HK-2 (cell line): ENCODE data around the gene LIPT2.
A peak's percentile ranks its signal among the peaks of the same experiment; 100 is the strongest.

ENCODE experiments used
- DNase-seq: peaks from one replicate; pipeline ENCODE4 v3.0.0-alpha.2; 2018; ENCODE audit not compliant: unreplicated experiment

LIPT2 gene

GRCh38 chr11:74466916-74467885 lies 26.3 kb downstream of the LIPT2 start, which contains the start of gene KCNE3:
Gene KCNE3 (minus strand): TSS chr11:74467549. CDS start chr11:74457563, 9,986 bp downstream.
- DNase-seq = no peak

- no peak for DNase-seq
These were observed 28.2 kb downstream of the LIPT2 start for GRCh38 chr11:74465291-74465708.

- DNase-seq = no peak
These were observed 28.8 kb downstream of the LIPT2 start for GRCh38 chr11:74464746-74465145.

DNA sequence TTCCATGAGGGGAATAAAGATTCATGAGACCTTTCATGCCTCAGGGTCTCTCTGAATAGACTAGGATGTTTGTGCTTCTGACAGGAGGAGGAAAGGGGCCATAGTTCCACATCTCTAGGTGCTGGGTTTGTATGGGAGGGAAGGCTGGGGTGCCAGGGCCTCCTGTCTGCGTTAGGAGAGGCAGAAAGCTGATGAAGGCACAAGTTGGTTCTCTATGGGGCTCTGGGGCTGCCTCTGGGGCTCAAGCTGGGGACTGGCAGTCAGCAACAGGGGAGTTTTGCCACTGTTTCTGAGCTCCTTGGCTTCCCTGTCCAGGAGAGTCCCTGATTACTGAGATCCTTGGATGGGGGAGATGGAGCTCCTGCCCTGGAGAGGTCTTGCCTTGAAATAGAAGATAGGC lies 30.3 kb downstream of the LIPT2 start:
- DNase-seq = no peak

DNA sequence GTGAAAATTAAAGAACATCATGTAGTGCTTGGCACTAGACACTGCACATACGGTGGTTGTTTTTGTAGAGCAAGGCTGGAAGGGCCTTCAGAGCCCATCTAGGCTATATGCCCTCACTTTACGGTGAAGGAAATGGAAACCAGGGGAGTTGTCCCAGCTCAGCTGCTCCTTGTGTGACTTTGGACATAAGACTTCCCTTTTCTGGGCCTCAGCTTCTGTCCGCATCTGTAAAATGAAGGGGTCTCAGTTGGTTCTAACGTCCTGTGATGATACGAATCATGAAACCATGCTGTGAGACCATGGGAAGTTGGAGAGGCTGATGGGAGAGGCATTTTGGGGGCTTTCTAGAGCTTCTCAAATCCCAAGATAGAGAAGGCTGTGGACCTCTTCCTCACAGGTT lies 30.9 kb downstream of the LIPT2 start:
- no peak for DNase-seq

- DNase-seq = no peak
These were observed 31.5 kb downstream of the LIPT2 start for GRCh38 chr11:74462009-74462408.

DNA sequence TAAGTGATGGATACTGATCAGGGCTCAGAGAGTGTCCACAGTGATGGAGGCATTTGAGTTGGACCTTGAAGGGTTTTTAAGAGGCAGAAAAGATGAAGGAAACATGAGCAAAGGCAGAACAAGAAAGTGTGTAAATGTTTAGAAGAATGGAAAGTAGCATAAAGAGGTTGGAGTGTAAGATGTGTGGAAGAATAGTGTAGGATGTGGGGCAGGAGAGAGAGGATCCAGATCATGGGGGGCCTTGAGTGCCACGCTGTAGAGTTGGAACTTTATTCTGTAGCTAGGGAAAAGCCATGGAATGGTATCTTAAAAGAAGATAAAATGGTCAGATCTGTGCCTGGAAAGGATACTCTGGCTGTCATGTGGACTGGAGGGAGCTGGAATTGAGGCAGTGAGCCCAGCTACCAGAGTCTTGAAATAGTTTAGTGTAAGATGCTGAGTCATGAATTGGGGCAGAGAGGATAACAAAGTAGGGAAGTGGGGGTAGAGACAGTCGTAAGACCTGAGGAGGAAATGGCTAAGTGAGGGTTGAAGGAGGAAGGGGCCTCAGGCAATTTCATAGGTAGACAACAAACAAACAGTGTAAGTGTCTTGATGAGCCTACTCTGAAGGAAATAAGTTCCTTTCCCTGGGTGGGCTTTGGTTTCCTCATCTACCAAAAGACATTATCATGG lies 32.9 kb downstream of the LIPT2 start:
- DNase-seq = no peak

- no peak for DNase-seq
These were observed 33.5 kb downstream of the LIPT2 start for GRCh38 chr11:74460065-74460464.

GRCh38 chr11:74459584-74459983 lies 33.9 kb downstream of the LIPT2 start:
- DNase-seq = no peak

GRCh38 chr11:74457356-74457755 lies 36.2 kb downstream of the LIPT2 start:
- DNase-seq = no peak

- DNase-seq = peak; percentile 22
These were observed 40.0 kb downstream of the LIPT2 start for GRCh38 chr11:74453373-74453975.

DNA sequence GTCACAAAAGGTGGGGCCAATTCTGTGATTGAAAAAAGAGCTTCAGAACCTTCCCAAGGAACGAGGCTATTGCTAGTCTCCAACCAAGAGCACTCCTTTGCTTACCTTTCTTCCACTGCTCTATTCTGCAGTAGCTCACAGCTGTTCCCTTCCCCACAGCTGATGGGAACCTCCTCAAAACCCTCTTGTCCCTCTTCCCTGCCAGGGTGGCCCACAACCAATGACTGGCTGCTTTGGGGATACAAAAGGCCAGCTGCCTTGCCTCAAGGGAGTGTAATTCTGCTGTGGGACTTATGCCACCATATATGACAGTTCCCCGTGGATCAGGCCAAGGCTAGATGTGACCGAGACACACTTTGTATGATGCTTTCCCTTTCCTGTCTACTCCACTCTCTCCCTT lies 41.2 kb downstream of the LIPT2 start:
- no peak for DNase-seq

DNA sequence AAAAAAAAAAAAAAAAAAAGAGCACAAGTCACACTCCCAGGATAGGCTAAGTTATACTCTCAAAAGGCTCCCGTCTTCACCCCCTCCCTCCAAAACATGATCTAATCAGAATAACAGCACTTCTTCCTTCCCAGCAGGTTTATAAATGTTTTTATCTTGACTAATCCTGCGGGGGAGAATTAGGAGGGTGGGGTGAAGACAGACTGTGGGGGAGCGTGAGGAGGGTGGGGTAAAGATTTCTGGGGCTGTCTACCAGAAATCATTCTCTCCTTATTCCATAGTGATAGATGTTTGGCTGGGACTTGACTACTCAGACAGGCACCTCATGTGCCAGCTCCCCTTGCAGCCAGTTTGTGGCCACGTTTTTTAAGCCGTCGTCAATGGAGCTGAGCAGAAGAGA lies 43.2 kb downstream of the LIPT2 start:
- no peak for DNase-seq

GRCh38 chr11:74449369-74449931 lies 44.1 kb downstream of the LIPT2 start:
- peak; percentile 15 for DNase-seq

- DNase-seq = no peak
These were observed 45.8 kb downstream of the LIPT2 start for GRCh38 chr11:74447720-74448119.

- DNase-seq = no peak
These were observed 47.0 kb downstream of the LIPT2 start for GRCh38 chr11:74446532-74446938.

GRCh38 chr11:74444173-74444826 lies 49.2 kb downstream of the LIPT2 start:
- no peak for DNase-seq

DNA sequence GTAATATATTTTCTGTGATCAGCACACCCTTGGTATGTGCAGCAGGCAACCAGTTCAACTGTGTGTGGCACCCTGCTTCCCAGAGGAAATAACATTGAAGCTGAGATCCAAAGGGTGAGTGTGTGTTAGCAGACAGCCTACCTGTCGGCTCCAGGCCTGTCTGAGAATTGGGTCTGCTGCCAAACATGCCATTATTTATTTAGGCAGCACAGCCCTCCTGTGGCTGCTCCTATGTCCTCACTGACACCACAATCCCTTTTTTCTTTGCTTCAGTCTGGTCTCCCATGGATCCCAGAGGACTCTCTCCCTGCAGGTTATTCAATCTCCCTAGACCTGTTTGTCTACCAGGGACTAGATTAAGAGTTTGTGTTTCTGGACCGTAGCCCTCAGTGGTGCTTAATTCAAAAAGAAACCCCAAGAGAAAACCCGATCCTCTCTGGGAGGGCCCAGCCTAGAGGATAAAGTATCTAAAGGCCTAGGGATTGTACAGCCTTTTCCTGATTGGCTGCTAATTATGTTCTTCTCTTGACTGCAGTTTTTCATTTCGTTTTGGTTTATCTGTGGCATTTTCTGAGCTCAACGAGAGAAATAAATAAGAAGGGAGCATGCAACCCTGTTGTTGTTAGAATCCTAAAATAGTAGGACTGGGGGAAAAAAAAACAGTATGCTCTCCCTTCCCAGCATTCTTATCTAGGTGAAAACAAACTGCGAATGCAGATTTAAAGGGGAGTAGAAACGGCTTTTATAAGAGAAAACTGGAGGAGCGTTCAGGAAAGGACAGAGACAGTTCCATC lies 50.3 kb downstream of the LIPT2 start:
- DNase-seq = peak; percentile 10

DNA sequence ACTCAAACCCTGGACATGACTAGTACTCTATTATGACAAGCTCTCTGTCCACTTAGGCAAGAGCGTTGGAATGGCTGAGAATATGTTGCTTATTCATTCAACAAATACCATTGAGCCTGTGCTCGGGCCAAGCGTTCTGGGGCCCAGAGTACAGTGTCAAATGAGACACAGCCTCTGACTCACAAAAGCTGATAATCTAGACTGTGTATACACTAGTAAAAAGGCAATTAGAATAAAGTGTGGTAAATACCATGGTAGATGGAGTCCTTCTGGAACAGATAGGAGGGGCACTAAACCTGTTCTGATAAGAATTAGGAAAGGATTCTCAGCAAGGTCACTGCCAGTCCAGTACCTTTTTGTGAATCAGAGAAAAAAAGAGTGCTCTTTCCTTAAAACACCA lies 50.9 kb downstream of the LIPT2 start:
- DNase-seq = no peak
